Superior temporal gyrus (tissue), 1 donor: ENCODE results near the gene CCNB1.
A peak's percentile ranks its signal among the peaks of the same experiment; 100 is the strongest.
"Not testable (repeated sequence)": the region's sequence is repeated elsewhere in the genome, so short reads cannot be mapped to it uniquely, and the experiment has no call there.

ENCODE experiments used
- DNase-seq: peaks from one replicate; pipeline ENCODE4 v3.0.0-alpha.2; 2016; ENCODE audit errors: extremely low spot score

The CCNB1 gene

DNA sequence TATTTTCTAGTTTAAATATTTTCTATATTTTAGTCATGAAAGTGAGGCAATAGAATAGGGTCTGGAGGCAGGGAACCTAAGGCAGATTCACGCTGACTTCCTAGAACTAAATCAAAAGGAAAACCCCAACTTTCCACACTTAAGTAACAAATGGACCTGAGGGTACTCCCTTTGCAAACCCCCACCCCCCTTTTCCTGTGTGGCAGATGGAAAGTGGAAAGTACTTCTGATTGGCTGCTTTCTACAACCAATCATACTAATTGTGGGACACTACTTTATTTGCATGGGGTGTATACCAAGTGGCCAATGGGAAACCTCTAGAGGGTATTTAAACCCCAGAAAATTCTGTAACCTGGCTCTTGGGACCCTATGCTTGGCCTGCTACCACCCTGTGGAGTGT is 17.7 kb downstream of the CCNB1 start:
- DNase-seq: no peak

DNA sequence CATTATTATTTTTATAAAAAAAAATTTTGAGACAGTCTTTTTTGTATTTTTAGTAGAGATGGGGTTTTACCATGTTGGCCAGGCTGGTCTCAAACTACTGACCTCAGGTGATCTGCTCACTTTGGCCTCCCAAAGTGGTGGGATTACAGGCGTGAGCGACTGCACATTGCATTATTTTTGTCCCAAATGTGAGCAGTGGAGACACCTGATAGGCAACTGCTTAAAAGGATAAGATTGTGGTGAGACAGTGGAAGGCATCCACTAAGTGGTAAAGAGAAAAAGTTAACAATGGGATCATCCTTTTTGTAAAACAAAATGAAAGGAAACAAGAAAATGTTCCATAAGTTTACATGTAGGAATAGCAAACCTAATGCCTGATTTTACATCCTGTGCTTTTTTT is 20.4 kb downstream of the CCNB1 start:
- DNase-seq: no peak

DNA sequence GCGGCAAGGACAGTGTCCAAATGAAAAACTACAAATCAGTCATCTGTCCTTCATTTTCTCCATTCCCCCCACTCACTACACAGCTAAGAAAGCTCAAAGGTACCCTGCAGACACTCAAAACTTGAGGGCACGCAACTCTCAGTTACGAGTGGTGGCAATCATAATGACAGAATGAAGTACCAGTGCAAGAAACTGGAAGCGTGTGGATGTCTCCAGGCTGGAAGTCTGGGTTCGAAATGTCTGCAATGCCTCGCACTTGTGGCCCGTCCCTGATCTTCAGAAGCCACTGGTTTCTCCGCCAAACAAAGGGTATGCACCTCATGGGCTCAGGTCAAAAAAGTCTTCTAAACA is 21.8 kb downstream of the CCNB1 start:
- DNase-seq: peak; percentile 16

DNA sequence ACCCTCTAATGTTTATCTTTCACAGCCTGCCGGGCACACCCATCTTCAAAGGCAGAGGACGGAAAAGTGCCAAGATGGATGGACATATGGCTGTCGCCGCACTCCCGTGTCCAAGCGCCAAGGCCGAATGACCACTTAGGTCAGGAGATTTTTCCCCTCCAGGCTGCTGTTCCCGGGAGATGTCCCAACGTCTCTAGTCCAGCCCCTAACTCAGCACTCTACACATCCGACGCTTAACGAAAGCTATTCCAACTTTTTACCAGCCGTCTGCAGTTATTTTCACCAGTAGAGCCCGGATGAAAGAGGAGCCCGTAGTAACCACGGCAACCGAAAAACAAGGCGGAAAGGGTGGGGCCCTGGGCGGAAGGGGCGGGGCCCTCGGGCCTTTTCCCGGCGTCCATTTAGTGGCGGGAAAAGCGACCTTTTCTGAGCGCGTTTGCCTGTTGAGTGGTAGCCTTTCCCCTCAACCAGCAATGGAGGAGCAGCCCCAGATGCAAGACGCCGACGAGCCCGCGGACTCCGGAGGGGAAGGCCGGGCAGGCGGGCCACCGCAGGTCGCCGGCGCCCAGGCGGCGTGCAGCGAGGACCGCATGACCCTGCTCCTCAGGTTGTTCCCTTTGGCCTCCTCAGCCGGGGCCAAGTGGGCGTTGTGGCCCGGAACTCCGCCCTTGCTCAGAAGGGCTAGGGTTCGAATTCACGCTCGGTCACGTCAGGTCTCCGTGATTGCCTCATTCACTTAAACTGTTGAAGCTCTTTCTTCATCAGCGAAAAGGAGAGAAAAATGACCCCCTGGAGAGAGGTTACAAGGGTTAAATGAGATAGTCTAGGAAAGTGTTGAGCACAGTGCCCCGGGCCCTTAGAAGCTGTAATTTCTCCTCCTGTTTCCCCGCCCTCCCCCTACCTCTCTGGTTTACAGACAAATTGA is 22.5 kb downstream of the CCNB1 start, which contains the start of gene CENPH:
Gene CENPH (plus strand): TSS at position 422 of the 925 bp plus-strand sequence. CDS start 52 bp downstream, at position 474.
- DNase-seq: peak; percentile 85

DNA sequence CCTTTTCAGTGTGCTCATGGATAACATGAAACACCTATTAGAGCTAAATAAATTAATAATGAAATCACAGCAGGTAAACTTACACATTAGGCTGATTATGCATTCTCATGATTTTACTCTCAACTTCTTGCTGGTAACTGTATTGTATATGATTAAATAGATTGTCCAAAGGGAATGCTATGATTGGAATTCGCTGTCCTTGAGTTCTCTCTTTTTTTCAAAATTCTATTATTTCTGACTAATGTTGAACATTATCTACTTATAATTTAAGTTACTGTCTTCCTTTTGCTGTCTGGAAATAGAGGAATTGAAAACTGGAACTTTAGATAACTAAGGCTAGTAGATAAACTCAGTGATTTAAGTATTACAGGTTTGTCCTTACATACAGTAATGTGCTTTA is 35.5 kb downstream of the CCNB1 start:
- no peak for DNase-seq

DNA sequence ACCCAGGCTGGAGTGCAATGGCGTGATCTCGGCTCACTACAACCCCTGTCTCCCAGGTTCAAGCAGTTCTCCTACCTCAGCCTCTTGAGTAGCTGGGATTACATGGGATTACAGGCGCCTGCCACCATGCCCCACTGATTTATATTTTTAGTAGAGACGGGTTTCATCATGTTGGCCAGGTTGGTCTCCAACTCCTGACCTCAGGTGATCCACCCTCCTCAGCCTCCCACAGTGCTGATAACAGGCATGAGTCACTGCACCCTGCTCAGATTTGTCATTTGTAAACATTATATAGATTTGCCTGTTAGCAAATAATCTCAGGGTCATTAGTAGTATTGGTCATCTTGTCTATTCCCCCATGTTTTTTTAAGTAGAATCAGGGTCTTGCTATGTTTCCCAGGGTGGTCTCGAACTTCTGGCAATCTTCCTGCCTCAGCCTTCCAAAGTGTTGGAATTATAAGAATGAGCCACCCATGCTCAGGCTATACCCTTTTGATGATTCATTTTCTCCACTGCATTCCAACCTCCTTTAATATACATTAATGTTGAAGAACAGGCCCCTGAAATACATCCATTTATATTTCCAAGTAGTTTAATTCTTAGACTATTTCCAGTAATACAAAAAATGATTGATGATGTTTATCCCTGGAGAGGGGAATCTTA is 39.7 kb downstream of the CCNB1 start:
- no peak for DNase-seq

DNA sequence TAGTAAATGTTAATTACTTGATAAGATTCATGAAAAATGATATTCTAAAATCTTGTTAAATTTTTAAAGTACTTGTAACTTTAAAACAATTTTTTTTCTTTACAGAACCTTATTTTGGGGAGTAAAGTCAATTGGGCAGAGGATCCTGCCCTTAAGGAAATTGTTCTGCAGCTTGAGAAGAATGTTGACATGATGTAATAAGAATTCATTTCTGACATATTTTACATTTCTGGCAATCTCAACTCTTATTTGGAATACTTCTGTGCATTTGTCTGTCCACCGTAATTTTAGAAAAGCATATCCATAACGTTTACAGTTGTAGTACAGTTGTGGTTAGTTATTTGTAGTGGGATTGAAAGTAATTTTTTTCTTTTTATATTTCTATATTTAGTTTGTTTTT is 42.7 kb downstream of the CCNB1 start:
- no peak for DNase-seq

DNA sequence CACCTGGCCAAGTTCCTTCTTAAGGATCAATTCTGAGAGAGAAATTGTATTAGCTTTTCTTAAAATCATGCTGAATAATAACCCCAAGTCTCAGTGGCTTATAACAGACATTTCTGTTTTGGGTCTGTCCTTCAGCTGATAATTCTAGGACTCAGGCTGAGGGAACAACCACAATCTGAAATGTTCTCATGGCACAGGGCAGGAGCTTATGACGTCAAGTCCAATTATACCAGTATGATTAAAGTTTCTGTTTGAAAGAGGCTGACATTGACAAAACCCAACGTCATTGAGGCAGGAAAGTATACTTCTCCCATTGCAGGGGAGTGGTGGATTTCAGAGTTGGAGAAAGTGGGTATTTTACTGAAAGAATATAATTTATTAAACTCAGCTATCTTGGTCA is 44.2 kb downstream of the CCNB1 start:
- DNase-seq: no peak

DNA sequence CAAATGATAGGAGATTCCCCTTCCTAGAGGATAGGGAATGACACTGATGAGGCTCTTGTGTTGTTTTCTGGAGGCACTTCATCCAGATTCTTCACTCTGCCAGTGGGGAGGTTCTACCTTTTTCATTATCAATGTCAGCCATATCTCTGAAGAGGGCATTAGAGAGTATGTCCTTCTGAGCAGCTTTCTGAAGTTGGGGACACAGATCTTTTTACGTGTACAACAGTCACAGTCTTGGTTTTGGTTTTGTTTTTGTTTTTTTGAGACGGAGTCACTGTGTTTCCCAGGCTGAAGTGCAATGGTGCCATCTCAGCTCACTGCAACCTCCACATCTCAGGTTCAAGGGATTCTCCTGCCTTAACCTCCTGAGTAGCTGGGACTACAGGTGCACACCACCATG is 45.1 kb downstream of the CCNB1 start:
- DNase-seq: no peak

DNA sequence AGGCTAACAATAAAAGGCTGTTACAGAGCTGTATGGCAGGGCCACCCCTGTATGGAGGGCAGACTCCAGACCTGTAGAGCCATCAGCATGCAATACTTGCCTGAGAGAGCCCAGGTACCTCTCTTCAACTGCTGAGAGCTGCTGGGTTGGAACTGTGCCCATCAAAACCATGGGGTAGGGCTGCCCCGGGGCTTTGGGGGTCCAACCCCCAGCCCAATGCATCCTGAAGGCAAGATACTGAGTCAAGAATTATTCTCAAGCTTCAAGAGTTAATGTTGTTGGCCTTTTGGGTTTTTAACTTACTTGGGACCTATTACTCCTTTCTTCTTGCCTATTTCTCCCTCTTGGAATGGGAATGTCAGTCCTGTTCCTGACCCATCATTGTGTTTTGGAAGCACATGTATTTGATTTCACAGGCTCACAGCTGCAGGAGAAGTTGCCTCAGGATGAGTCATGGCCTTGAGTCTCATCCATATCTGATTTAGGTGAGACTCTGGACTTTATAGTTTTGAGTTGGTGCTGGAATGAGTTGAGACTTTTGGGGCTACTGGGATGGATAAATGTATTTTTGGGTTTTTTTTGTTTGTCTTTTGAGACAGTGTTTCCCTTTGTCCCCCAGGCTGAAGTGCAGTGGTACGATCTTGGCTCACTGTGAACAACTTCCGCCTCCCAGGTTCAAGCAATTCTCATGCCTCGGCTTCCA is 46.7 kb downstream of the CCNB1 start:
- DNase-seq: no peak

DNA sequence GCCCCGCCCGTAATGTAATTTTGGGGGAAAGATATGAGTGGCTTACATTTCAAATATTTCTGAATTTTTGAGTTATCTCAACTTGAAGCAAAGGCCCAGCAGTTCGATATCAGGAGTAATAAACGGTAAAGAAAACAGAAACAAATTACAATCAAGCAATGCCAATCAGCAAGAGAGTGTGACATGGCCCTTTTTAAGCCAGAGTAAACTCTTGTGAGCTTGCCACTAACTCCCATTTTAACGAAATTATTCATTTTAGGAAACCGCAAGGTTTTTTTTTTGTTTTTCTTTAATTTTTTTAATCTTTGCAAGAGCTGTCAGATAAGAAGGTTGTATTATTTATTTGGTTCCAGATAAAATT is 50.2 kb downstream of the CCNB1 start:
- DNase-seq: no peak

DNA sequence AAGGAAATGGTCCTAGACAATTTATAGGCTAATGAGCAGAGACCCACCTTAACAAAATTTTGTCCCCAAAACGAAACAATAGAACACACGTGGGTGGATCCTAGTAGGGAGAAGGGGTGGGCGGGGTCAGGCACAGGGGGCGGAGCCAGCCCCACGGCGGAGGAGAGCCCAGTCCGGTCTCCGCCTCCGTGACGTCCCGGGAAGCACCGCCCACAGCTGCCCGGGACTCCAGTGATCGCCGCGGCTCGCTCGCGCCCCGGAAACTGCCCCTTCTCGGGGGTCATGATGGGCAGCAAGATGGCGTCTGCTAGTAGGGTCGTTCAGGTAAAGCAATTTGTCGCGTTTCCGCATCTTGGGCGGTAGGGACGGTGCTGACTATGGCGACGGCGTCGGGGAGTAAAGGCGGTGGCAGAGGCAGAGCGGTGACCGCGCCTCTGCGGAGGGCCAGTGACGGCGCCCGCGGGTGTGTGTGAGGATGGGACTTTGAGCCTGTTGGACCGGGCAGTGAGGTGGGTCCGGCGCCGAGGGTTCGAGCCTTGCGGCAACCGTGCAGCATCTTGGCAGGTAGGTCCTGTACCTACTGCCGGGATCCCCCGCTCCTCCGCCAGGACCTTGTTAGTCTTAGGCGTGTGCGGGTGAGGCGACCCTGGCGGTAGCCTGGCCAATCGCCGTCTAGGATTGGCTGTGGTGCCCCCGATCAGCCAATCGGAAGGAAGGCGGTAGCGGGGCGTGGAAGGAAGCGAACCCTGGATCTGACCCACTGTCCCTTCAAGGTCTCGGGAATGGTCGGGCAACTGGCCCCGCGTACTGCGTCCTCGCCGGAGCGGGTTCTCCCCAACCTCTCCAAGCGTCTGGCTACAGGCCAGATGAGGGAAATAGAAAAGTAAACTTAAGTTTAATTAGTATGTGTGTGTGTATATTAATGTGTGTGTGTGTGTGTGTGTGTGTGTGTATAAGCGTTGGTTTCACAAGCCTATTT is 50.9 kb downstream of the CCNB1 start:
- DNase-seq: peak; percentile 94

DNA sequence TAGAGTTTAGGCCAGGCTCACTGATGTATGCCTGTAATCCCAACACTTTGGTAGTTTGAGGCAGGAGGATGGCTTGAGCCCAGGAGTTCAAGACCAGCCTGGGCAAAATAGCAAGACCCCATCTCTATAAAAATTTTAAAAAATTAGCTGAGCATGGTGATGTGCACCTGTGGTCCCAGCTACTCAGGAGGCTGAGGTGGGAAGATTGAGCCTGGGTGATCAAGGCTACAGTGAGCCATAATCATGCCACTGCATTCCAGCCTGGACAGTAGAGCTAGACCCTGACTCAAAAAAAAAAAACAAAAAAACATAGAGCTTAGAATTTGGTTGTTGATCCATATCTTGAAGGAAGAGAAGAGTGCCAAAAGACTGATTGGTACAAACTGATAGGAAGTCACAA is 53.0 kb downstream of the CCNB1 start:
- DNase-seq: no peak

DNA sequence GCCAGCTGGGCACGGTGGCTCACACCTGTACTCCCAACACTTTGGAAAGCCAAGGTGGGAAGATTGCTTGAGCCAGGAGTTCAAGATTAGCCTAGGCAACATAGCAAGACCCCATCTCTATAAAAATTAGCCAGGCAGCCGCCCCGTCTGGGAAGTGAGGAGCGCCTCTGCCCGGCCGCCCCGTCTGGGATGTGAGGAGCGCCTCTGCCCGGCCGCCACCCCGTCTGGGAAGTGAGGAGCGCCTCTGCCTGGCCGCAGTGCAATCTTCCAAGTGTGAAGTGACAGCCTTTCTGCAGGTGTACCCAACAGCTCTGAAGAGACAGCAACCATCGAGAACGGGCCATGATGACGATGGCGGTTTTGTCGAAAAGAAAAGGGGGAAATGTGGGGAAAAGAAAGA is 53.4 kb downstream of the CCNB1 start:
- not testable (repeated sequence) for DNase-seq

DNA sequence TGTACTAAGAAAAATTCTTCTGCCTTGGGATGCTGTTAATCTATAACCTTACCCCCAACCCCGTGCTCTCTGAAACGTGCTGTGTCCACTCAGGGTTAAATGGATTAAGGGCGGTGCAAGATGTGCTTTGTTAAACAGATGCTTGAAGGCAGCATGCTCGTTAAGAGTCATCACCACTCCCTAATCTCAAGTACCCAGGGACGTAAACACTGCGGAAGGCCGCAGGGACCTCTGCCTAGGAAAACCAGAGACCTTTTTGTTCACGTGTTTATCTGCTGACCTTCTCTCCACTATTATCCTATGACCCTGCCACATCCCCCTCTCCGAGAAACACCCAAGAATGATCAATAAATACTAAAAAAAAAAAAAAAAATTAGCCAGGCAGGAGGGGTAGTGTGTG is 53.9 kb downstream of the CCNB1 start:
- not testable (repeated sequence) for DNase-seq

DNA sequence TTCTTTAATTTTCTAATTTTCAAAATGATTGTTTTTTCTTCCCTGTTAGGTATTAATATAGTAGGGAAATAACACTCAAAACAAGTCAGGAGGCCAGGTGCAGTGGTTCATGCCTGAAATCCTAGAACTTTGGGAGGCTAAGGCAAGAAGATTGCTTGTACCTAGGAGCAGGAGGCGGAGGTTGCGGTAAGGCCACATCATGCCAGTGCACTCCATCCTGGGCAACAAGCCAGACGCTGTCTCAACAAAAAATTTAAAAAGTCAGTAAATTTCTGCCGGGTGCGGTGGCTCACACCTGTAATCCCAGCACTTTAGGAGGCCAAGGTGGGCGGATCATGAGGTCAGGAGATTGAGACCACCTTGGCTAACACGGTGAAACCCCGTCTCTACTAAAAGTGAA is 57.6 kb downstream of the CCNB1 start:
- DNase-seq: no peak

DNA sequence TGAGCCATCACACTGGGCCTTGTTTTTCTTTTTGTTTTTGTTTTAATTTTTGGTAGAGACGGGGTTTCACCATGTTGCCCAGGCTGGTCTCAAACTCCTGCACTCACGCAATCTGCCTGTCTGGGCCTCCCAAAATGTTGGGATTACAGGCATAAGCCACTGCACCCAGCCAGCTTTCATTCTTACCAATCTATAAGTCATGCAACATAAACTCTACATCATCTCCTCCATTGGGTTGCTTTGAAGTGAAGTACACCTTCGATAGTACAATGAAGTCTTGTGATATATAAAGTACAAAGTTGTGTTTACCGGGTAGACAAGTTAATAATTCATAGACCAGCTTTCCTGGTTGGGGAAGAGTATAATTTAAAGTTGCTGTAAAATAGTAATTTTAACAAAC is 58.9 kb downstream of the CCNB1 start:
- DNase-seq: no peak
